GM13977 (cell line): ENCODE measurements around the gene PANX2.

ENCODE experiments used
- DNase-seq: peaks from one replicate; pipeline ENCODE4 v3.0.0; 2012; ENCODE audit warnings: low spot score
- in situ Hi-C: fragments of 300-500 bp; cut with MboI; formaldehyde crosslinking; loops from one replicate; pipeline ENCODE4 v1.12.0; 2022; ENCODE audit warnings: low sequenced_read_pairs, low pct_unique_long_range_greater_than_20kb, mixed read lengths, inconsistent platforms; ENCODE audit not compliant: unreplicated experiment
- TF ChIP-seq, protein P1 (sequence below): IDR thresholded peaks from 2 replicates; pipeline ENCODE4 v1.5.1; 2012; ENCODE audit warnings: mild to moderate bottlenecking, control low read depth; ENCODE audit not compliant: insufficient read depth; ENCODE audit errors: extremely low read depth, missing control alignments

The PANX2 gene

DNA sequence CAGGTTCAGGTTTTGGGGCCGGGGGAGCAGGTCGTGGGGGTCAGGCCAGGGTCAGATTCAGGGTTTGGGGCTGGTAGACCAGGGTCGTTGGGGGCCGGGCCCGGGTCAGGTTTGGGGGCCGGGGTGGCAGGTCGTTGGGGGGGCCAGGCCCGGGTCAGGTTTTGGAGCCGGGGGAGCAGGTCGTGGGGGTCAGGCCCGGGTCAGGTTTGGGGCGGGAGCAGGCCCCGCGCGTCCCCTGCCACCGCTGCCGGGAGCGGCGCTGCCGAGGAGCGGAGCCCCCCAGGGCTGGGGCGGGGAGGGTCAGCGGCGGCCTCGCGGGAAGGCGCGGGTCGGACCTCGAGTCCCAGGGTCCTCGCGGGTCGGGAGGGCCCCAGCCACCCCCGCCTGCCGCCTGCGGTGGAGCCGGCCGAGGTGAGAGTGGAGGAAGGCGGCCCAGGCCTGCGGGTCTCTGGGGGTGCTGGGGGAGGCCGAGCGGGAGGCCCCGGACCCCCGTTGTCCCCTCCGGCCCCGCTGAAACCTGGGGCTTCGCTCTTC lies 15.7 kb downstream of the PANX2 start:
- in situ Hi-C loops, result no loop called here
- DNase-seq, result no peak
- TF ChIP-seq, protein P1, sequence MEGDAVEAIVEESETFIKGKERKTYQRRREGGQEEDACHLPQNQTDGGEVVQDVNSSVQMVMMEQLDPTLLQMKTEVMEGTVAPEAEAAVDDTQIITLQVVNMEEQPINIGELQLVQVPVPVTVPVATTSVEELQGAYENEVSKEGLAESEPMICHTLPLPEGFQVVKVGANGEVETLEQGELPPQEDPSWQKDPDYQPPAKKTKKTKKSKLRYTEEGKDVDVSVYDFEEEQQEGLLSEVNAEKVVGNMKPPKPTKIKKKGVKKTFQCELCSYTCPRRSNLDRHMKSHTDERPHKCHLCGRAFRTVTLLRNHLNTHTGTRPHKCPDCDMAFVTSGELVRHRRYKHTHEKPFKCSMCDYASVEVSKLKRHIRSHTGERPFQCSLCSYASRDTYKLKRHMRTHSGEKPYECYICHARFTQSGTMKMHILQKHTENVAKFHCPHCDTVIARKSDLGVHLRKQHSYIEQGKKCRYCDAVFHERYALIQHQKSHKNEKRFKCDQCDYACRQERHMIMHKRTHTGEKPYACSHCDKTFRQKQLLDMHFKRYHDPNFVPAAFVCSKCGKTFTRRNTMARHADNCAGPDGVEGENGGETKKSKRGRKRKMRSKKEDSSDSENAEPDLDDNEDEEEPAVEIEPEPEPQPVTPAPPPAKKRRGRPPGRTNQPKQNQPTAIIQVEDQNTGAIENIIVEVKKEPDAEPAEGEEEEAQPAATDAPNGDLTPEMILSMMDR, result no peak

DNA sequence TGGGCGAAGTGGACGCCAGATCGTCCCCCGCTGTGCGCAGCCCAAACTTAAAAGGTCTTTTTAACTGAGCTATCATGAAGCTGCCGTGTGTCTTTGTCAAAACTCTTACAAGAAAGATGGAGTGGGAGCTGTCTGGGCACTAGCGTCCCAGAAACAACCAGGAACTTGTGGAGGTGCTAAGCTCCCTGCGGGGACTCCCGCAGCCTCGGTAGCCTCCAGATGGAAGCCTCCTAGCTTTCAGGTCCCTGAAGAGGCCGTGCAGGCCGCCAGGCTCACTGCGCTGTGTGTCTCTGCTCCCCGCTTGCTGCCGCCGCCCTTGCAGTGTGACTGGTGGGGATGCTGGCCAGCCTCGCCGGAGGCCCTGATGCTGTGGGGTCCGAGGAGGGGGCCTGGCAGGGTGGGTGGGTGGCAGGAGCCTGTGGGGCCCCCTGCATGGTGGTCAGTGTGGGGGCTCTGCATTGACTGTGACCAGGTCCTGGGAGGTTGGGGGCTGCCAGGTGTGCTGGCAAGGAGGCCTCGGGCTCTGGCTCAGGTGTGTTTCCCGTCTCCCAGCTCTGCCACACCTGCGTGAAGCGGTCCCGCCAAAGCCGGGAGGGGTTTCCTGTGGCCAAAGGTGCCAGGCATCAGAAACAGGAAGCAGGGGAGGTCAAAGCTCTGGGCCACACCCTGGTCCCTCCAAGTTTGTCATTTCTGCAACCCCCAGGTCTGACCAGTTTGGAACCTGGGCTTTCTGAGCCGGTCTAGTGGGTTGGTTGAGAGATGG lies 16.4 kb downstream of the PANX2 start:
- DNase-seq, result no peak
- TF ChIP-seq, protein P1, result no peak
- in situ Hi-C loops, result no loop called here

DNA sequence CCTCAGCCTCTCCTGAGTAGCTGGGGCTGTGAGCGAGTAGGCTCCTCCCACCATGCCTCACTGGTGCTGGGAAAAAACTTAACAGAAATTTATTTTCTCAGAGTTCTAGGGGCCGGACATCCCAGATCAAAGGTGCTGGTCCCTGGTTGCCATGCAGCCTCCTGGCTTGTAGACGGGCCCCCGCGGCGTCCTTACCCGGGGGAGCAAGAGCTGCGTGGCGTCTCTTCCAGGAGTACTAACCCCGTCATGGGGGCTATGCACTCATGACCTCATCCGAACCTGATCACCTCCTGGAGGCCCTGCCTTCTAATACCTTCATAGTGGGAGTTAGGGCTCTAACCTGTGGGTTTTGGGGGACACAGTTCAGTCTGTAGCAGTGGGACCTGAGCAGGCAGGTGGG lies 17.8 kb downstream of the PANX2 start:
- DNase-seq, result no peak
- TF ChIP-seq, protein P1, result no peak
- in situ Hi-C loops, result no loop called here

DNA sequence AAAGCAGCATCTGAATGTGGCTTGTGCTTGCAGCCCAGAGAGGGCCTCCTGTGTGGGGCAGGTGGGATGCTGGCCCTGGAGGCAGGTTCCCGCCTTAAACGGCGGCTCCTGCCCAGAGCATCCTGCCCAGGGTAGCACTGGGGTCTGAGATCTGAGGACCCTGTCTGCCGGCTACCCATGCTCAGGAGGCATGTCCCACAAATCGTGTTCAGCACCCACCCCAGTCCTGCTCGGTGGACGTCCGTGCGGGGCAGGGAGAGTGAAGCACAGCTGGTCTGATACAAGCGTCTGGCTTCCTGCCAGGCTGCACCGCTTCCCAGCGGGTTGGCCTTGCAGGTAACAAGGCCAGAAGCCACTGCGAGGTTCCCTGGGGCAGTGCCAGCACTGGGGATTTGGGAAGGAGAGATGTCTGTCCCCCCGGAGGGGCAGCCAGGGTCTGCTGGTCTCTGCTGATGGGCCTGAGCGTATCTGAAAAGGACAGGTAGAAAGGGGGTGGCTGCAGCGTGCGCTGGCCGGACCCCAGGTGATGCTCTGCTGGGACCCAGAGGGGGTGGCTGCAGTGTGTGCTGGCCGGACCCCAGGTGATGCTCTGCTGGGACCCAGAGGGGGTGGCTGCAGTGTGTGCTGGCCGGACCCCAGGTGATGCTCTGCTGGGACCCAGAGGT lies 18.8 kb downstream of the PANX2 start:
- in situ Hi-C loops, result no loop called here
- no peak for DNase-seq
- TF ChIP-seq, protein P1, result no peak

DNA sequence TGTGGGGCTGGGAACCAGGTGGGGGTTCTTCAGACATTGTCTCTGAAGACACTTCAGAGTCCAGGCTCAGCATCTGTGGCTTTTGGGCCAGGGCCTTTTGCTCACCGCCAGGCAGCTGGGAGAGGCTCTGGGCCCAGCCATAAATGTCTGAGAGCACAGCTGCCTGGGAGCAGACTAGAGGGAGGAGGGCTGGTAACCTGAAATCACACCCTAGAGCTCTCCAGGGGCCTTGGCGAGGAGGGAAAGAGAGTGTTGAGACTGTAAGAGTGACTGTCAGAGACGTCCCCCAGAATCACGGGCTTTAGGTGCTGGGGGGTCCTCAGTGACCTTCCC lies 19.3 kb downstream of the PANX2 start:
- in situ Hi-C loops, result no loop called here
- DNase-seq, result no peak

DNA sequence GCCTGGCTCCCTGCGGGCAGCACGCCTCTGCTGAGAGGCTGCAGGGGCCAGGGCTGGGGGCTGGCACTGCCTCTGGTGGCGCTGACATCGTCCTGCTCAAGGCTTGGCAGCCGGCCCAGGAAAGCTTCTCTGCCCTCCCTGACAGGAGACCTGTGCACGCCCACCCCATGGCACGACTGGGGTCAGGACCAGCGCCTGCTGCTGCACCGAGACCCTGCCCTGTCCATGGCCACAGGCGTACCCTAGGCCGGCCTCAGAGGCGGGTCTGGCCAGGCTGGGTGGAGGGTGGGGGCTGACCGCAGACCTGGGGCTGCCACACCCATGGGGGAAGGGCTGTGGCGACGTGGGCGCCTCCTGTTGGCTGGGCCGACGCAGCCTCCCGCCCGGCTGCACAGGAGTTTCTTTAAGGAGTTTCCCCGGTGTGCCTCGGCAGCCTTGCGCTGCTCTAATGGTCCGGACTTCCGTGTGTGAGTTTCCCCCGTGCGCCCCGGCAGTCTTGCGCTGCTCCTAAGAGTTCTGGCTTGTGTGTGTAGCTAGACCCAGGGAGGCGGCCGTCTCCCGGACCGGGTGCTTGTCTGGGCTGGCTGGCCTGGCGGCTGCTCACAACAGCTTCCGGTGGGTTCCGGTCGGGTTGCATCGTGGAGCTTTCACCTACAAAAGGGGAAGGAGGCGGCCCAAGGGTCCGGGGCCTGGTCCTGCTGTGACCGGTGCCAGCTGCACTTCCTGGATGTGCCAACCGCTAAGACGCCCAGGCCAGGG lies 19.8 kb downstream of the PANX2 start:
- peak; percentile 89 for DNase-seq
- in situ Hi-C loops, result no loop called here
- TF ChIP-seq, protein P1, result peak; percentile 45

More for the DNA sequence above, 19.3 kb downstream of the PANX2 start:
- TF ChIP-seq, protein P1, result no peak
